HG03521 (cell line): Measurements from ENCODE around the gene BRD1.
"Not testable (repeated sequence)": the region's sequence is repeated elsewhere in the genome, so short reads cannot be mapped to it uniquely, and the experiment has no call there.

Experiments
- ATAC-seq: cut with Tn5 transposase; IDR thresholded peaks from one replicate; pipeline ENCODE4 v1.9.1; 2021; ENCODE audit warnings: mild to moderate bottlenecking, moderate library complexity; ENCODE audit not compliant: unreplicated experiment

The BRD1 gene

DNA sequence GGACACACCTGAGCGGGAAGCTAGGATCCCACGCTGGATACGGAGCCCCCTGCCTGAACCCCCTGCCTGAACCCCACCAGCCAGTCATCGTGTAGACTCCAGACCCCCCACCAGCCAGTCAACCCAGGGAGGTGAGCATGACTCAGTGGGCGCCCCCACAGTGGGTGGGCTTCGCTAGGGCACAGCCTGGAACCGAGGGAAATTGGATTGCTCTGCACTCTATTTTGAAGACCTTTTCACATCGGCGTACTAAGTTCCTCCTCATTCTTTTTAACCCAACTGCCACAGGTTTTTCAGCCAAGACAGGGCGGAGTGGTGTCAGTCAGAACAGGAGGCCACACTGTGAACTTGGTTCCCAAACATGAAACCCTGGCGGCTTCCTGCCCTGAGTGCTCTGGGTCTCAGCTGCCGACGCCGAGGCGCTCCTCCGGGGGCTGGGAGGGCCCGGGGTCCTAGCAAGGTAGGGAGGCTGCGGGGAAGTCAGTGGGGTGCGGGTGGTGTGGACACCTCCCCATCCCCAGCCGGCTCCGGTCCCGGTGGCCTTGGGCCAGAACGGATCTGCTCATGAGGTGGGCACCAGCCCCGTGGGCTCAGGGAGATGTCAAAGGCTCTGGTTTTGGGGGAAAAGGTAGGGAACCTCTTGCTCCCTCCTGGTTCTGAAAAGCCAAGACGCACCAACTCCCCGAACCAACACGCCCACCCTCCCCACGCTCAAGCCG lies 57.0 kb downstream of the BRD1 start:
- ATAC-seq = no peak

- ATAC-seq = no peak
Measured at GRCh38 chr22:49769691-49770546, 57.8 kb downstream of the BRD1 start.

DNA sequence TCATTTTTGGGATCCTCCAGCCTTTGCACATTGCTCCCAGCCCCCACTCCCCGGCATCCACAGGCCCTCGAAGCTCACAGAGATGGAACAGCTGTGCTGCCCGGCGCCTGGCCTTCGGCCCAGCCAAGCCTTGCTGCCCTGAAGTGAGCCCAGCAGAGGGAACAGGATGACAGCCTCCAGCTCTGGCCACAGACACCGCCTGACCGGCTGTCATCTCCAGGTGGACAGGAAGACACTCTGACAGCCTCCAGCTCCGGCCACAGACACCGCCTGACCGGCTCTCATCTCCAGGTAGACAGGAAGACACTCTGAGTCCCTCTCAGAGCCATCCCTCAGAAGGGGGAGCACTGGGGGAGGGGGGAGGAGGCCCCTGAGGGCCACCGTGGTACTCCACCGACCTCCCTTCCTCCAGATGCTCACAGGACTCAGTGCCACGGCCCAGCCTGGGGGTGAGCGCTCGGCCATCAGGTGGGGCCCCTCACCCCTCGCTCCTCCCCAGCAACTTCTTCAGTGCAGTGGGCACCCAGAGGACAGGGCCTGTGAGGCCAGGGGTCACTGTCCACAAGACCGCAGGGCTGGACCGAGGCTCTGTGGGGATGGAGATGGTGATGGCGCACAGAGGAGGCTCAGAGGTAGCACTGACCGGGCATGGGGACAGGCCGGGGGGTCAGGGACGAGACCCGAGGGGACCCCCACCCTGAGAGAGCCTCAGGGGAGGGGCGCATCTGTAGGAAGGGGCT lies 58.6 kb downstream of the BRD1 start:
- ATAC-seq = no peak

DNA sequence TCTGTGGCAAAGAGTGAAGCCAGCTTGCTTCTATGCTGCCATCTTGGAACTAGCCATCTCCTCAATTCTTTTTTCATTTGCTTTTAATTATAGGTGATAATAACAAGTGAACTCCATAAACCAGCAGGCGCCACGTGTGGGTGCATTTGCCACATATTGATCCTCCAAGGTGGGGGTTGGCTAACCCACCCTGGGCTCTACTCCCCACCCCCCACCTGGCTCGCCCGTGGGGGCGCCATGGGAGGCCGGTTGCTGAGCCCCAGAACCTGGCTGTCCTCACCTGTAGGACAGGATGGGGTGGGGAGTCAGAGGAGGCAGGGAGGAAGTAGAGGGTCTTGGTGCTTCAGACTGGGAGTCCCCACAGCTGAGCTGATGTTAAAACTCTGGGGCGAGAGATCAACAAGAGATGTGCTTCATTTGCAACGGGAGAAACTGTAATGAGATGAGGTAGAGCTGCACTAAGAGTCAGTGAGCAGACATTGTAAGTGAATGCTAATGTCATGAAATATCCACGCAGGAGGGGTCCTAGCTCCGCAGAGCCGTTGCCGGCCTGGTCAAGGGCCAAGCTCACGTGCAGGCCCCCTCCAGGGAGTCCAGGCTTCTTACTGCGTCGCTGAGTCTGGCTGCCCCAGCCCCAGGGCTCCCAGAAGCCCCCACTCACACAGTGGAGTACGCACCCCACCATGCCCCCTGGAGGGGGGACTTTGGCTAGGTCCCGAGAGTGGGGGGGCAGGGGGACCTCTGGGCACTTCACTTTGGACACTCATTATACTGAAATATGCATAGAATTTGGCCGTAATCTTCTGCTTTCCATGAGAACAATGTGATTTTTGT lies 59.4 kb downstream of the BRD1 start:
- no peak for ATAC-seq

DNA sequence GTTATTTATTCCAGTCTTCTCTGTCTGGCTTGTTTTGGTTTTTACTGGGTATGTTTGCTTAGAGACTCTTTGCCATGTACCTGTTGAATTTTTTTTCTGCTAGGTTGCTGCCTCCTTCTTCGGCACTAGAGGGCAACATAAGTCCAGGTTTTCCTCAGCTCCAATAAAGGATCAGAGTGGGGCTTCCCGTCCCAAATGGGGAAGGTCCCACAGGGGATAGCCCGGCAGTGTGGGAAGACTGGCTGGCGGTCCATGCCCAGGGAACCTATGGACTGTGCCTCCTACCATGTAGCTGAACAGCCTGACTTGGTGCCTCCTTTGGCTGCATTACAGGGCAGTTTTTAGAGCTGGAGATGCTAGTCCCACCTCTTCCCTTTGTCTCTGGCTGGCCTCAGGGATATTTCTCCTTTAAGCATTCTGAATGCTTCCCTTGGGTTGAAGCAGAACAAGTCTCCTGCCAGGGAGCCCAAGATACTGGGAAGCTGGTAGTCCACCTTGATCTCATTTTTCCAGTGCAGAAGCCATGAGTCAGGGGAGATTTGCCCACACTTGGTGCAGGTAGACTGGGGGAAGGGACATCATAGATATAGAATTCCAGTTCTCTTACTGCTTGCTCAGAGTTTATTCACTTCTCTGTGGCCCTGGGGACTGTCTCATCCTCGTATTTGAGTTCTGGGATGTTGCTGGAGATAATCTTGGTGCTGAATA lies 60.2 kb downstream of the BRD1 start:
- no peak for ATAC-seq

DNA sequence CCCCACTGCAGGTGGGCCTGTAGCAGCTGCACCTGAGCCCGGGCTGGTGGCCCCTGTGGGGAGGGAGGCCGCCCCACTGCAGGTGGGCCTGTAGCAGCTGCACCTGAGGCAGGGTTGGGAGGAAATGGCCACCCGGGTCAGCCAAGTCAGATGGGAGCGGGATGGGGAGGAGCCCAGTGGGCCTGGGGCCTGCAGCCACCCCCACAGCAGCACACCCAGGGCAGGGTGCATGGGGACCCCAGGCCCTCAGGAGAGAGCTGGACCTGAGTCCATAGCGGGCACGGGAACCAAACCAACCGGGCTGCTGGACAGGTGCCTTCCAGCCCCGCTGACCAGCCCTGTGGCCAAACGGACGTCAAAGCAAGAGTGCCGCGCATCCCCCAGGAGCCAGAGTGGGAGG lies 61.7 kb downstream of the BRD1 start:
- ATAC-seq = no peak

- no peak for ATAC-seq
Measured at GRCh38 chr22:49765091-49765771, 62.4 kb downstream of the BRD1 start.

GRCh38 chr22:49764127-49764581 lies 63.5 kb downstream of the BRD1 start:
- ATAC-seq = no peak

GRCh38 chr22:49763696-49764095 lies 64.0 kb downstream of the BRD1 start:
- ATAC-seq = no peak

GRCh38 chr22:49763138-49763537 lies 64.5 kb downstream of the BRD1 start:
- ATAC-seq = no peak

- ATAC-seq = not testable (repeated sequence)
Measured at GRCh38 chr22:49762571-49762970, 65.1 kb downstream of the BRD1 start.

DNA sequence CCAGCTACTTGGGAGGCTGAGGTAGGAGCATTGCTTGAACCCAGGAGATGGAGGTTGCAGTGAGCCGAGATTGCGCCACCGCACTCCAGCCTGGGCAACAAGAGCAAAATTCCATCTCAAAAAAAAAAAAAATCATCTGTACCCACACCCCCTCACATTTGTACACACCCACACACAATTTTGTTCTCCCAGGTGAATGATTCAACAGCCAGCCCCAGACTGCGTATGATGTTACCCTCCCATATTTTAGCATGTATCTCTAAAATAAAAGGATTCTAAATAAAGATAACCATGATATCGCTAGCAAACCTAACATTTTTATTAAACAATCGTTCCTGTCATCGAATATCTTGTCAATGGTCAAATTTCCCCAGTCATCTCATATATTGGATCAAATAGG lies 65.8 kb downstream of the BRD1 start:
- no peak for ATAC-seq

DNA sequence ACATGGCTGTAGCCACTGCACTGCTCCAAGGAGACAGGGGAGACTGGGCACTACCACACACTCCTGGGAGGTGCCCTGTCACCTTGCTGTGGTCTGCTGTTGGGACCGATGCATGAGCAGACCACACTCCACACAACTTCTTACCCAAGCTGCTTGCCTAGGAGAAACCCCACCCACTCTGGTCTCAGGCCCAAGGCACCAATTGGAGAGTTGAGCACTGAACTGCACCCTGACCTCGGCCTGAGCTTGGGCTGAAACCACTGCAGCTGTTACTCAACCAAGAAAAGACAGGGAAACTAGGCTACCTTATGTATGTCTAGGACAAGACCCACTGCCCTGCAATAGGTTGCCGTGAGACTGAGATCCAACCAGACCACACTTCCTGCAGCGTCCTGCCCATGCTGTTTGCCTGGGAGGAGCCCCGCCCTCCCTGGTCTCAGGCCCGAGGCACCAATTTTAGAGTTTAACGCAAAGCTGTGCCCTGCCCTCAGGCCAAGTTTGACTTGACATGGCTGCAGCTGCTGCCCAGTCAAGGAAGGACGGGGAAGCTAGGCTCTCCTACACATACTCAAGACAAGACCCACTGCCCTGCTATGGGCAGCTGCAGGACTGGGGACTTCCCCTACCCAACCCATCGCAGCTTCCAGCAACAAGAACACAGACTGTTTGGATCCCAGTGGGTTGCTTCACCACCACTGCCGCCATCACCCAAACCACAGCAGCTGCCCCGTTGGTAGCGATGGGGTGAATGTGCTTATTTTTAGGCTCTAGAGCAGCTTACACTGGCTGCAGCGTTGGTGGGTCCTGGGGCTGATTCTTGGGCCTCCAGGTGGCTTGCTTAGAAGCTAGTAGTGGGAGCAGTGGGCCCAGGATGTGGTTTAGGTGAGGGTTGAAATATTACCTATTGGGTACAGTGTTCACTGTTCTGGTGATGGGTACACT lies 66.8 kb downstream of the BRD1 start:
- no peak for ATAC-seq

GRCh38 chr22:49760280-49760629 lies 67.4 kb downstream of the BRD1 start:
- no peak for ATAC-seq

- ATAC-seq = no peak
Measured at GRCh38 chr22:49756676-49757075, 71.0 kb downstream of the BRD1 start.

- no peak for ATAC-seq
Measured at GRCh38 chr22:49756201-49756600, 71.5 kb downstream of the BRD1 start.

GRCh38 chr22:49755631-49756001 lies 72.1 kb downstream of the BRD1 start:
- no peak for ATAC-seq
